Adipose tissue (tissue), 3 donors: ENCODE results near the gene DHCR7. TPM values are rescaled to one million over a fixed set of nuclear protein-coding genes. Genes with fewer than 3 reads are reported as not detected.
"Not testable (repeated sequence)": the region's sequence is repeated elsewhere in the genome, so short reads cannot be mapped to it uniquely, and the experiment has no call there.

ENCODE experiments used
- H3K27ac ChIP-seq: one replicate; pipeline ENCODE4 v1.5.1; 2013; ENCODE audit warnings: low read depth, low read length
- WGBS, 3 donors: extraction: QIAGEN DNeasy Blood & Tissue Kit; methylation state at CpG; one replicate each; pipeline ENCODE4 v1.1.7; 2013; 5-methylcytosine and 5-hydroxymethylcytosine counted together
- polyA plus RNA-seq, 3 donors: library from polyadenylated mRNA; stranded (reverse); fragments of 200-250 nt; gene quantifications; one replicate each; pipeline ENCODE4 v1.2.3, GENCODE V29; 2013
- donor health status: healthy with polysubstance abuse.
- donor health status: Bipolar disorder and iron deficiency.
- donor health status: healthy.

The DHCR7 gene
- polyA plus RNA-seq, 3 donors, result 12.9 to 31.4 (median 15.5) TPM

GRCh38 chr11:71430166-71430565 lies 18.0 kb downstream of the DHCR7 start:
- 92 to 97% (median 96%) methylated on average over 9 of the region's 9 CpGs for WGBS, 3 donors
- no peak overlapping the region for H3K27ac ChIP-seq

GRCh38 chr11:71429701-71430100 lies 18.5 kb downstream of the DHCR7 start:
- WGBS, 3 donors, result 89 to 92% (median 89%) methylated on average over 6 of the region's 6 CpGs
- H3K27ac ChIP-seq, result no peak overlapping the region

- WGBS, 3 donors, result 58 to 72% (median 59%) methylated on average over 7 of the region's 7 CpGs
- H3K27ac ChIP-seq, result no peak overlapping the region
These were observed 19.2 kb downstream of the DHCR7 start for GRCh38 chr11:71428861-71429435.

- WGBS, 3 donors, result 79 to 91% (median 86%) methylated on average over 3 of the region's 3 CpGs
- H3K27ac ChIP-seq, result no peak overlapping the region
These were observed 21.8 kb downstream of the DHCR7 start for GRCh38 chr11:71426413-71426812.

DNA sequence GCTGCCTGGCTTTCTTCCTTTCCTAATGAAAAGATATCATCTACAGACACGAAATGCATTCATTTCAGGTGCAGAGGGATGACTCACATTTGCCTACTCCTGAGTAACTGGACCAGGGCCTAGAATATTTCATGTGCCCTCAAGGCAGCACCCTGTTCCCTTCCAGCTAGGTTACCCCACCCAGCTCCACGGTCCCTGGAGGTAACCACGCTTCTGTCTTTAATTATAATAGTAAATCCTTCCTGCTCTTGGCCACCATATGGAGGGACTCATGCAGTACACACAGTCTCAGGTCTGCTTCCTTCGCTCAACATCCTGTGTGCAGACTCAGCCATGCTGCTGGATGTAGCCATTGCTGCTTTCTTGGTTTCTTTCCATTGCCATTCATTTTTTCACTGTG lies 22.3 kb downstream of the DHCR7 start:
- WGBS, 3 donors, result 65 to 79% (median 73%) methylated on average over 4 of the region's 4 CpGs
- no peak overlapping the region for H3K27ac ChIP-seq

GRCh38 chr11:71425409-71425808 lies 22.8 kb downstream of the DHCR7 start:
- no peak overlapping the region for H3K27ac ChIP-seq
- WGBS, 3 donors, result 89 to 98% (median 90%) methylated on average over 2 of the region's 2 CpGs

DNA sequence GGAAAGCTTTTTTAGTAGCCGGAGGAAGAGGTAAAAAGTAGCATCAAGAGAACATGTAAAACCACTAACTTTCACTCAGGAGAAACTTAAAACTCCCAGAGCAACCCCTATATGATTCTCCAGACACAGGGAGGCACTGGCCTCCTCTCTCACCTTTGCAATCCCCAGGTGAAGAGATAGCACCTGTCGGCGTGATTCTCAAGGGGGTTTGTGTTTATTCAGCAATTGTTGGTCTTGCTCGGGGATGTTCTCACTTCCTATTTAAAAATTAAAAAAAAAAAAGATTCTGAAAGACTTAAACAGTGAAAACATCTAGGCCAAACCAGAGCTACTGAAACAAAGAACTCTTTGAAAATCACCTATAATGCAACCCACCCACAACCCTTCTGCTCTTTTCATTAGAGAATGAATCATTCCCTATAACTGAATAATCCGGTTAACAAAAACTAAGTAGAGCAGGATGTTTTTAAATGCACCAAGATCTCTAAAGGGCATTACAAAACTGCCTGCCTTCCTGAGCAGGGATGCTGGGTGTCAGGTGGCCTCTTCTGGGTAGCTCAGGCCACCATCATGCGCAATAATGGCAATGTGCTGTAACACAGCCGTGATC lies 24.9 kb downstream of the DHCR7 start:
- no peak overlapping the region for H3K27ac ChIP-seq
- 65 to 73% (median 66%) methylated on average over 7 of the region's 7 CpGs for WGBS, 3 donors

DNA sequence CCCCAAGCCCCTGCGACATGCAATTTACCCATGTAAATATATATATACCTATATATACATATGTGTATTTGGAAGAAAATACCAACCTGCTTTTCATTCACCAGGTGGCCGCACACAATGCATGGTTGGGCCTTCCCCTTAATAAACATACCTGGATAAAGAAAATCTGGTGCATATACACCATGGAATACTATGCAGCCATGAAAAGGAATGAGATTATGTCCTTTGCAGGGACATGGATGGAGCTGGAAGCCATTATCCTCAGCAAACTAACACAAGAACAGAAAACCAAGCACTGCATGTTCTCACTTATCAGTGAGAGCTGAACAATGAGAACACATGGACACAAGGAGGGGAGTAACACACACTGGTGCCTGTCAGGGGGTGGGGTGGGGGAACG lies 25.9 kb downstream of the DHCR7 start:
- WGBS, 3 donors, result 90 to 97% (median 94%) methylated on average over 3 of the region's 3 CpGs
- H3K27ac ChIP-seq, result not testable (repeated sequence)

GRCh38 chr11:71421392-71421950 lies 26.7 kb downstream of the DHCR7 start:
- 60 to 87% (median 82%) methylated on average over 12 of the region's 12 CpGs for WGBS, 3 donors

DNA sequence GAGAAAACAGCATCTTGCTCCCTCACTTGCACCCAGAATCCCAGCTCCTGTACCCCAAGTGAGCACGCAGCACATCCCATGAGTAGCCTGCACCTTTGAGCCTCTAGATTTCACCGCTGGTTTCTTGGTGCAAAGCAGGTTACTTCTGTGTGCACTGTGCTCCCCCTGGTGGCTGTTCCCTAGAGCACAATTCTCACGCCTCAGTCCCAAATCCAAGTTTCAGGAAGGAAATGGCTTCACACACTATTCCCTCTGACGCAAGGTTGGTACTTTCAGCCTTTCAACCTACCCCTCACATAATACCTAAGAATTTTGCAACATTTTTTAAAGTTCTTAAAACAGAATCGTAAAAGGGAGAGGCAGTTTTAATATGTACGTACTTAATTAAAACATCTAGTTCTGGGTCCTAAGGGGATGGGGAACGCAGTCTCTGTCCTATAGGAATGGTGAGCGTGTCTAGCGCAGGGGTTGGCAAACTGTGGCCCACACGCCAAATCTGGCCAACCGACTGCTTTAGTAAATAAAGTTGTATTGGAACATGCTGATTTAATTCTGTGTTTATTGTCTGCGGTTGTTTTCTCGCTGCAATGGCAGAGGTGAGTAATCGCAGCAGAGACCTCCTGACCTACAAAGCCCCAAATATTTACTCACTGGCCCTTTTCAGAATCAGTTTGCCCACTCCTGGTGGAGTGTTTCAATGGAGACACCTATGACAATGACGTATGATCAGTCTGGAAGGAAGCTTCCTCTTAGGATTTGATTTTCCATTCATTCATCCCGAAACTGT lies 27.5 kb downstream of the DHCR7 start:
- no peak overlapping the region for H3K27ac ChIP-seq
- 66 to 68% (median 67%) methylated on average over 16 of the region's 16 CpGs for WGBS, 3 donors

More at GRCh38 chr11:71421392-71421950, 26.7 kb downstream of the DHCR7 start:
- H3K27ac ChIP-seq, result no peak overlapping the region

DNA sequence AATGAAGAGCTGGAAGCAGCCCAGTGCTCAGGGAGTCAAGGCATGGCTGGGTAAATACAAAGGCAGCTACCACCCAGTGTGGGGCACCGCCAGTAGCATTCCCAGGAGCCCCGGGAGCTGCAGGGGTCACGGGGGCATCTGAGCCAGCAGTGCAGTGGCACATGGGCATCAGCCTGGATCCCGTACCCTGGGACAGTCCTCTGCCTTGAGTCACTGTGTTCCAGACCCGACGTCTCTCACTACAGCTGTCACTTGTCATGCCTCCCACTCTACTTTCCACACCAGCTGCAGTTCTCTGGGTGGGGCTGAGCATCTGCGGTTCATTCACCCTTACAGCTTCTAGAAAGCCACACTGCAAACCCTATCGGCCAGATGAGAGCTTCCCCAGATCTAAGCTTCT lies 29.6 kb downstream of the DHCR7 start:
- H3K27ac ChIP-seq, result no peak overlapping the region
- WGBS, 3 donors, result 71 to 79% (median 75%) methylated on average over 8 of the region's 8 CpGs

GRCh38 chr11:71414645-71415044 lies 33.5 kb downstream of the DHCR7 start:
- H3K27ac ChIP-seq, result no peak overlapping the region

DNA sequence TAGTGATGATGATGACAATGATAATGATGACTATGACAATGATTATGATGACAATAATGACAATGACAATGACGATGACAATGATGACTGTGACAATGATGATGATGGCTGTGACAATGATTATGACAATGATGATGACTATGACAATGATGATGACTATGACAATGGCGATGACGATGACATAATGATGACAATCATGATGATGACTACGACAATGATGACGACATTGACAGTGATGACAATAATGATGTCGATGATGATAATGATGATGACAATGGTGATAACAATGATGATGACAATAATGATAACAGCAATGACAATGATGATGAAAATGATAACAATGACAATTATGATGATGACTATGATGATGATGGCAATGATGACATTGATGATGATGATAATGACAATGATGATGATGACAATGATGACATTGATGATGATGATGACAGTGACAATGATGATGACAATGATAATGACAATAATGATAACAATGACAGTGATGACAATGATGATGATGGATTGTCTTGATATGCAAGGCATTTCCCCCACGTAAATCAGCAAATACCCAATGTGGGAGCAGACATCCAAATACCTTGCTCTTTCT lies 37.7 kb downstream of the DHCR7 start:
- H3K27ac ChIP-seq, result no peak overlapping the region
- WGBS, 3 donors, result 75 to 88% (median 78%) methylated on average over 7 of the region's 7 CpGs

DNA sequence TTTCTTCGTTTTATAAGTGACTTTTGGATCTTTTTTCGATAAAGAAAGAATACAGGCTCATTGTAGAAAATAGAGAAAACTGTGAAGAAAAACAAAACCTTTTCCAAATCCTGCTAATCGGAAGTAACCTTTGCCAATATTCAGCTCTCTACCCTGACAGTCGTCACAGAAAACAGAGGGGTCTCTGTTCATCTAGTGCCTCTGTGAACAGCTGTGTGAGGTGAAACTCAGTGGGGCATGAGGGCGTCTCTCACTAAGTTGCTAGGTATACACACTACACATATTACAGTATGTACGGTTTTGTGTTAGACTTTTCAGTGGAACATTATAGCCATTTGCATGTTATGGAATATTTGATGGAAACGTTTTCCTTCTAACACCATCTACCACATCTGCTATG lies 39.4 kb downstream of the DHCR7 start:
- no peak overlapping the region for H3K27ac ChIP-seq
- WGBS, 3 donors, result 69 to 82% (median 79%) methylated on average over 7 of the region's 7 CpGs

DNA sequence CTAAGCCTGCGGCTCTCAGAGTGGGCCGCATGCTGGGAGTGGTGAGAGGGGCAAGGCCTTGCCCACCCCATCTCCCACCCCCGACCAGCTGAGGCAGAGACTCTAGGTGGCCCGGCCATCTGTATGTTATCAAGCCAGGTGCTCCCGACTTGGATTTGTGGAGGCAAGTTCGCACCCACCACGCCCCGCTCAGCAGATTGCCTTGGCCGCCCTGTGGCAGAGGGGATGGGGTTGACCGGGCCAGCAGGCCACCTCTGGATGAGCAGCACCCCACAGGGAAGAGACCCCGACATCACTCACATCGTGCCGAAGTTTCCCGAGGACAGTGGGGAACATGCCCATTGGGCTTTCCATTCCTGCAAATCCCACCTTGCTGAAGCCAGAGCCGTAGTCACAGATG lies 40.8 kb downstream of the DHCR7 start:
- WGBS, 3 donors, result 85 to 91% (median 86%) methylated on average over 15 of the region's 15 CpGs

GRCh38 chr11:71406681-71407080 lies 41.5 kb downstream of the DHCR7 start:
- WGBS, 3 donors, result 50 to 60% (median 58%) methylated on average over 10 of the region's 10 CpGs
- H3K27ac ChIP-seq, result no peak overlapping the region

More for the DNA sequence above, 40.8 kb downstream of the DHCR7 start:
- H3K27ac ChIP-seq, result no peak overlapping the region

- WGBS, 3 donors, result 70 to 76% (median 72%) methylated on average over 8 of the region's 8 CpGs
- no peak overlapping the region for H3K27ac ChIP-seq
These were observed 44.0 kb downstream of the DHCR7 start for GRCh38 chr11:71404209-71404608.

DNA sequence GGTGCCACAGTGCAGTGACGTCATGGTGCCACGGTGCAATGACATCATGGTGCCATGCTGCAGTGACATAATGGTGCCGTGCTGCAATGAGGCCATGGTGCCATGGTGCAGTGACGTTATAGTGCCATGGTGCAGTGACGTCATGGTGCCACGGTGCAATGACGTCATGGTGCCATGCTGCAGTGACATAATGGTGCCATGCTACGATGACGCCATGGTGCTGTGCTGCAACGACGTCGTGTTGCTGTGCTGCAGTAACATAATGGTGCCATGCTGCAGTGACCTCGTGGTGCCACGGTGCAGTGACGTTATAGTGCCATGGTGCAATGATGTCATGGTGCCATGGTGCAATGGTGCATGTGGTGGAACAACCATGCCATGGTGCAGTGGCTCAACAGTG lies 45.3 kb downstream of the DHCR7 start:
- H3K27ac ChIP-seq, result no peak overlapping the region
- WGBS, 3 donors, result 78 to 83% (median 78%) methylated on average over 15 of the region's 15 CpGs

DNA sequence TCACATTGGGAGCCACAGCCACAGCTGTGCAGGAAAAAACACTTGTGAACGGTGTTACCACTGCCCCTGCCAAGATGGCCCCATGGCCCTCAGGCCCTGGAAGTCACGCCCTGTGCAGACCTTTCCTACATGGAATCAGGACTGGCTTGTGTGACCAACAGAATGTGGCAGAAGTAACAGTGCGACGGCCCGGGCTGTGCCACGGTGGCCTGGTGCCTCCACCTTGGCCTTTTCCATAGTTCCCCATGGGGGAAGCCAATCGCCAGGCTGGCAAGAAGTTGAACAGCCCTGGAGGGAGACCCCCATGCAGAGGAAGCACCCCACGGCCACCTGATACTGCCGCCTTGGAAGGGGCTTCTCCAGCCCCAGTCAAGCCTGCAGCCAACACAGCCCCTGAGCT lies 48.0 kb downstream of the DHCR7 start:
- WGBS, 3 donors, result 83 to 93% (median 86%) methylated on average over 9 of the region's 9 CpGs

More for the DNA sequence above, 48.0 kb downstream of the DHCR7 start:
- H3K27ac ChIP-seq, result no peak overlapping the region
